H1 (cell line): ENCODE data around the gene LTBR. TPM values are rescaled to one million over a fixed set of nuclear protein-coding genes. Genes with fewer than 3 reads are reported as not detected.

ENCODE experiments used
- CTCF ChIA-PET: fragments of 300-600 bp; sonication (Branson Sonifier 250); formaldehyde crosslinking; loops from one replicate; lab custom pipeline; 2021; ENCODE audit not compliant: partially characterized antibody; lab: Charles Lee
- POLR2A ChIA-PET: fragments of 300-600 bp; sonication (Branson Sonifier 250); formaldehyde crosslinking; loops from one replicate; lab custom pipeline; 2021; ENCODE audit warnings: inconsistent platforms; ENCODE audit not compliant: partially characterized antibody; lab: Charles Lee
- DNase-seq, 2 experiments: peaks; one replicate each; pipeline versions ENCODE4 v3.0.0 to v3.0.0-alpha.2; 2010 to 2022; ENCODE audit warnings: low spot score in 2 of 2, low read depth in 1 of 2, mixed read lengths in 1 of 2
- FAIRE-seq: peaks from 2 replicates; lab custom pipeline; 2011; peaks lifted over from hg19 to GRCh38; lab: Jason Lieb, UNC
- H2AFZ ChIP-seq: 2 replicates; pipeline ENCODE4 v1.8.1; 2012; ENCODE audit warnings: low read length, inconsistent platforms
- H2AK5ac ChIP-seq: 2 replicates; pipeline ENCODE4 v1.6.1; 2013; ENCODE audit warnings: low read depth, low read length
- H2BK120ac ChIP-seq: replicated peaks from 2 replicates; pipeline ENCODE3; 2013; ENCODE audit warnings: low read depth, low read length, inconsistent platforms
- H2BK12ac ChIP-seq: 2 replicates; pipeline ENCODE4 v1.6.1; 2013; ENCODE audit warnings: low read depth, low read length
- H2BK15ac ChIP-seq: 2 replicates; pipeline ENCODE4 v1.6.1; 2013; ENCODE audit warnings: low read length
- H2BK20ac ChIP-seq: 2 replicates; pipeline ENCODE4 v1.6.1; 2013; ENCODE audit warnings: low read length
- H2BK5ac ChIP-seq: 2 replicates; pipeline ENCODE4 v1.6.1; 2013; ENCODE audit warnings: low read depth, low read length
- H3K14ac ChIP-seq: 2 replicates; pipeline ENCODE4 v1.6.1; 2013; ENCODE audit warnings: inconsistent platforms; ENCODE audit not compliant: insufficient read length
- H3K18ac ChIP-seq: 2 replicates; pipeline ENCODE4 v1.6.1; 2013; ENCODE audit warnings: low read length; ENCODE audit errors: extremely low read depth
- H3K23ac ChIP-seq: 2 replicates; pipeline ENCODE4 v1.6.1; 2013; ENCODE audit warnings: inconsistent platforms; ENCODE audit not compliant: insufficient read length
- H3K23me2 ChIP-seq: 2 replicates; pipeline ENCODE4 v1.6.1; 2013; ENCODE audit warnings: low read depth, low read length
- H3K27ac ChIP-seq: 2 replicates; pipeline ENCODE4 v1.6.1; 2011; ENCODE audit warnings: low read depth, low read length, inconsistent platforms
- H3K27me3 ChIP-seq, 4 experiments: replicated peaks in 1 of 4; 1 replicate in 1 of 4; 2 replicates in 3 of 4; pipeline versions ENCODE4 v1.6.1 to v1.8.1; 2011 to 2013; ENCODE audit warnings: low read length in 3 of 4, mild to moderate bottlenecking in 3 of 4, inconsistent platforms in 2 of 4, mixed read lengths in 2 of 4, moderate library complexity in 1 of 4; ENCODE audit not compliant: control insufficient read depth in 3 of 4, insufficient read depth in 3 of 4; ENCODE audit errors: extremely low read depth in 1 of 4
- H3K36me3 ChIP-seq, 4 experiments: 2 replicates each; pipeline versions ENCODE4 v1.6.1 to v1.8.1; 2011 to 2013; ENCODE audit warnings: mild to moderate bottlenecking in 4 of 4, low read length in 3 of 4, moderate library complexity in 2 of 4, control low read depth in 1 of 4, inconsistent platforms in 1 of 4; ENCODE audit not compliant: insufficient read depth in 4 of 4, control insufficient read depth in 2 of 4
- H3K4ac ChIP-seq: replicated peaks from 2 replicates; pipeline ENCODE3; 2013; ENCODE audit warnings: low read length, low read depth, mixed read lengths, inconsistent platforms; ENCODE audit not compliant: insufficient read length
- H3K4me1 ChIP-seq, 4 experiments: replicated peaks in 1 of 4; 1 replicate in 1 of 4; 2 replicates in 3 of 4; pipeline versions ENCODE4 v1.6.1 to v1.8.1; 2011 to 2013; ENCODE audit warnings: low read length in 3 of 4, inconsistent platforms in 2 of 4, mixed read lengths in 1 of 4; ENCODE audit not compliant: insufficient read depth in 4 of 4, control insufficient read depth in 3 of 4
- H3K4me2 ChIP-seq, 2 experiments: 2 replicates each; pipeline versions ENCODE4 v1.6.1 to v1.8.1; 2011 to 2013; ENCODE audit warnings: low read depth in 2 of 2, low read length in 2 of 2, control low read depth in 1 of 2, inconsistent platforms in 1 of 2, mild to moderate bottlenecking in 1 of 2; ENCODE audit not compliant: insufficient read depth in 1 of 2
- H3K4me3 ChIP-seq, 4 experiments: fragments of 200-600, 300-600 bp in 1 of 4; sonication (generic), shearing (Covaris generic), sonication (Bioruptor Twin) in 1 of 4; 2 replicates each; pipeline versions ENCODE4 v1.5.1 to v1.8.1; 2011 to 2016; ENCODE audit warnings: low read length in 4 of 4, low read depth in 3 of 4, control low read depth in 2 of 4, inconsistent platforms in 2 of 4, mild to moderate bottlenecking in 2 of 4, mixed read lengths in 1 of 4, moderate library complexity in 1 of 4; ENCODE audit not compliant: insufficient read depth in 2 of 4; ENCODE audit errors: extremely low read depth in 1 of 4
- H3K56ac ChIP-seq: replicated peaks from 2 replicates; pipeline ENCODE3; 2013; ENCODE audit warnings: low read depth, mild to moderate bottlenecking, mixed read lengths, low read length, inconsistent platforms; ENCODE audit not compliant: insufficient read length
- H3K79me1 ChIP-seq: 2 replicates; pipeline ENCODE4 v1.6.1; 2013; ENCODE audit warnings: low read depth, low read length, control low read depth
- H3K79me2 ChIP-seq, 2 experiments: 2 replicates each; pipeline versions ENCODE4 v1.6.1 to v1.8.1; 2012 to 2013; ENCODE audit warnings: low read length in 2 of 2, mild to moderate bottlenecking in 2 of 2, inconsistent platforms in 1 of 2; ENCODE audit not compliant: insufficient read depth in 2 of 2, control insufficient read depth in 1 of 2
- H3K9ac ChIP-seq, 4 experiments: replicated peaks in 1 of 4; 1 replicate in 1 of 4; 2 replicates in 3 of 4; pipeline versions ENCODE4 v1.6.1 to v1.8.1; 2011 to 2013; ENCODE audit warnings: low read depth in 3 of 4, low read length in 3 of 4, control low read depth in 2 of 4, mild to moderate bottlenecking in 2 of 4, moderate library complexity in 2 of 4, inconsistent platforms in 1 of 4; ENCODE audit errors: extremely low read depth in 1 of 4
- H3K9me3 ChIP-seq, 2 experiments: 2 replicates each; pipeline versions ENCODE4 v1.6.1 to v1.8.1; 2012 to 2013; ENCODE audit warnings: mild to moderate bottlenecking in 2 of 2, moderate library complexity in 2 of 2, control low read depth in 1 of 2, inconsistent platforms in 1 of 2, low read depth in 1 of 2, low read length in 1 of 2, mixed read lengths in 1 of 2; ENCODE audit not compliant: insufficient read depth in 2 of 2
- H4K20me1 ChIP-seq, 2 experiments: replicated peaks in 1 of 2; 2 replicates each; pipeline versions ENCODE3 to v1.8.1; 2011 to 2013; ENCODE audit warnings: inconsistent platforms in 2 of 2, low read length in 2 of 2, mild to moderate bottlenecking in 1 of 2; ENCODE audit not compliant: insufficient read depth in 2 of 2, control insufficient read depth in 1 of 2
- H4K5ac ChIP-seq: 2 replicates; pipeline ENCODE4 v1.6.1; 2013; ENCODE audit warnings: low read length, low read depth, mixed read lengths, inconsistent platforms; ENCODE audit not compliant: insufficient read length
- H4K8ac ChIP-seq: 2 replicates; pipeline ENCODE4 v1.8.0; 2013; ENCODE audit warnings: mild to moderate bottlenecking, moderate library complexity, low read length, inconsistent platforms; ENCODE audit not compliant: insufficient read depth; ENCODE audit errors: extremely low read depth
- H4K91ac ChIP-seq: replicated peaks from 2 replicates; pipeline ENCODE3; 2013; ENCODE audit warnings: low read length, mixed read lengths, inconsistent platforms; ENCODE audit not compliant: insufficient read length
- ATF3 ChIP-seq: IDR thresholded peaks from 2 replicates; pipeline ENCODE4 v1.6.1; 2011; ENCODE audit warnings: low read depth, mild to moderate bottlenecking, low read length; ENCODE audit not compliant: insufficient read depth
- BCL11A ChIP-seq, 2 experiments: IDR thresholded peaks; one replicate each; pipeline ENCODE4 v1.6.1; 2011; ENCODE audit warnings: low read depth in 2 of 2, low read length in 2 of 2, mild to moderate bottlenecking in 2 of 2
- BRCA1 ChIP-seq: IDR thresholded peaks from 2 replicates; pipeline ENCODE4 v1.6.1; 2012; ENCODE audit warnings: low read depth, low read length, improper control_type of control experiment
- CEBPB ChIP-seq: IDR thresholded peaks from 2 replicates; pipeline ENCODE4 v1.6.1; 2012; ENCODE audit warnings: low read depth, low read length
- CHD1 ChIP-seq: IDR thresholded peaks from 2 replicates; pipeline ENCODE4 v1.6.1; 2012; ENCODE audit warnings: low read depth, low read length, improper control_type of control experiment
- GTF2F1 ChIP-seq: IDR thresholded peaks from 2 replicates; pipeline ENCODE4 v1.6.1; 2012; ENCODE audit warnings: low read depth, low read length, improper control_type of control experiment, borderline replicate concordance
- HDAC2 ChIP-seq, 2 experiments: fragments of 300-600 bp in 1 of 2; sonication (generic) in 1 of 2; IDR thresholded peaks; 2 replicates each; pipeline ENCODE4 v1.6.1; 2011 to 2012; ENCODE audit warnings: low read depth in 2 of 2, low read length in 2 of 2, mild to moderate bottlenecking in 2 of 2, moderate library complexity in 2 of 2, borderline replicate concordance in 1 of 2, inconsistent platforms in 1 of 2
- KDM1A ChIP-seq: fragments of 200-600, 300-600 bp; sonication (generic); IDR thresholded peaks from 2 replicates; pipeline ENCODE4 v1.7.1; 2016; ENCODE audit warnings: mild to moderate bottlenecking, low read length, borderline replicate concordance
- POLR2A ChIP-seq, 2 experiments: IDR thresholded peaks; 1 replicate in 1 of 2; 2 replicates in 1 of 2; pipeline ENCODE4 v1.6.1; 2011; ENCODE audit warnings: low read depth in 2 of 2, low read length in 2 of 2, mild to moderate bottlenecking in 2 of 2; ENCODE audit errors: control extremely low read depth in 1 of 2
- TBP ChIP-seq: IDR thresholded peaks from 2 replicates; pipeline ENCODE4 v1.6.1; 2011; ENCODE audit warnings: low read depth, low read length, improper control_type of control experiment
- YY1 ChIP-seq: IDR thresholded peaks from 2 replicates; pipeline ENCODE4 v1.6.1; 2011; ENCODE audit warnings: low read depth, mild to moderate bottlenecking, low read length
- WGBS, 2 experiments: shearing (Covaris generic) in 1 of 2; methylation state at CpG; one replicate each; pipeline versions ENCODE4 v1.1.6 to v1.1.7; 2013 to 2015; ENCODE audit warnings: low lambda C conversion rate in 2 of 2, mixed read lengths in 2 of 2, inconsistent platforms in 1 of 2, low coverage in 1 of 2, missing lambda C conversion rate in 1 of 2; ENCODE audit not compliant: insufficient replicate concordance in 2 of 2, insufficient coverage in 1 of 2, insufficient read length in 1 of 2; ENCODE audit errors: extremely low coverage in 1 of 2, missing lambda C conversion rate in 1 of 2; 5-methylcytosine and 5-hydroxymethylcytosine counted together
- polyA plus RNA-seq, 7 experiments: library from polyadenylated mRNA; depleted of rRNA in 3 of 7; stranded (reverse) in 5 of 7; unstranded in 2 of 7; fragments of >200 nt in 5 of 7; fragments of 200-250 nt in 2 of 7; gene quantifications; 1 replicate in 5 of 7; 2 replicates in 1 of 7; 4 replicates in 1 of 7; pipeline versions ENCODE4 v1.2.1 to v1.2.3, GENCODE V29; 2011 to 2013; ENCODE audit warnings: missing spikeins in 2 of 7, mixed read lengths in 2 of 7
- total RNA-seq: library from RNA; stranded (reverse); fragmentation: NEBNext Ultra II Directional; extraction: Animal tissue kit (Norgen Biotek cat#: 25700); gene quantifications from 2 replicates; pipeline ENCODE4 v1.2.1, GENCODE V29; 2021

LTBR gene
- total and polyA plus RNA-seq, 2 of the 8 experiments (the other 6 are each of a cell fraction or from before 2014, with no cell fraction given): 5.1 to 6.3 TPM

DNA sequence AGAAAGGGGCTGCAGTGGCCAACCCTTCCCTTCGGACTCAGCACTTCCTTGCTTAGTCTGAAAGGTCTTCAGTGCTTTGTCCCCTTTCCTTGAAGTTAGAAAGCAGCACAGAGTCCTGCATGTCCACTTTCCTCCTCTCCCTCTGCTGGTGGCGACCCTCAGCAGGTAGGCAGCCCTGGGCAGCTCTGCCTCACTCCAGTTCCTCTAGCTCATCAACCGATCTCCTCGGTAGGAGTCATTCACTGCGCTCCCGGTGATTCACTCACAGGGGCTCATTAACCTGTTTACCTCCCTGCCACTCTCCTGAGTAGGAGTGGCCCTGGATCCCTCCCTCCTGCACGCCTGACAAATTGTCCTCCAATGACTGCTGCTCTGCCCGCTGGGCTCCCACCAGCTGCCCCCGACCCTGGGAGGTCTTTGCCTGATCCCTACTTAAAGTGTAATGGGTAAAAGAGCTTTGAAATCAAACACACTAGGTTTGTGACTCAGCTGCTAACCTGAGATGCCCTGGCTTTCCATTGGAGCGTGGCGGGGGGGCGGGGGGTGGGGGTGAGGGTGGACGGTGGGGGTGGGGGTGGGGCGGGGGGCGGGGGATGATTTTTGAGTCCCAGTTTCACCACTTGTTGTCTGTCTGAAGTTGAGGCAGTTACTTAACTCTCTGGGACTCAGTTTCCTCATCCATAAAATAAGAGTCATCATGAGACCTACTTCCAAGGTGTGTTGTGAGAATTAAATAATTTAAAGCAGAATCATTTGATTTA lies 12.8 kb upstream of the LTBR start:
- Histone ChIP-seq H3K23ac (no peak overlapping the region), H2BK5ac (peak overlapping the region; percentile 89), H2BK120ac (no peak overlapping the region), H3K36me3 (peaks cover 0 to 5% (median 2%) of the 10 kb centered on the region in 4 experiments; a peak in 3 of 8 replicates), H2AK5ac (peak overlapping the region; percentile 93), H4K8ac (0 out of 2 replicates have a peak overlapping the region, but pooled peaks have one; percentile 80), H2BK15ac (peak overlapping the region; percentile 94; the same call in 1 of the 2 replicates), H4K91ac (peak overlapping the region; percentile 63), H3K18ac (peak overlapping the region; percentile 93), H3K14ac (no peak overlapping the region), H3K9me3 (no peaks in the 10 kb centered on the region), H2AFZ (no peak overlapping the region), H3K56ac (no peak overlapping the region), H3K23me2 (peaks cover 30% of the 10 kb centered on the region), H3K79me2 (peaks cover 26 to 83% of the 10 kb centered on the region in 2 experiments), H2BK12ac (peak overlapping the region; percentile 86), H4K5ac (peak overlapping the region; percentile 18), H4K20me1 (peaks cover 3 to 5% of the 10 kb centered on the region in 2 experiments), H3K27me3 (no peaks in the 10 kb centered on the region), H2BK20ac (peak overlapping the region; percentile 98), H3K4me1 (peaks cover 15 to 53% (median 30%) of the 10 kb centered on the region in 4 experiments), H3K9ac (peak overlapping the region in 3 of 4 experiments; percentile 16 to 49 (median 38); a peak in 3 of 7 replicates), H3K4me2 (peak overlapping the region; percentile 69 to 91), H3K4me3 (peak overlapping the region in 3 of 4 experiments; percentile 18 to 43 (median 27); a peak in 4 of 8 replicates), H3K4ac (no peak overlapping the region), H3K27ac (peak overlapping the region; percentile 72), H3K79me1 (peaks cover 21% of the 10 kb centered on the region)
- ChIA-PET CTCF (interaction anchor here (0.6 to 7.4 kb wide), 15 partner anchors 8 to 166 kb away, joined by 3 to 66 read pairs (median 4); partner anchors contain the start of gene VAMP1), POLR2A (interaction anchor here (0.7 to 17.2 kb wide), 11 partner anchors 8 to 156 kb away, joined by 3 to 259 read pairs (median 9); partner anchors contain the start of genes LTBR, MRPL51, TAPBPL and TNFRSF1A)
- WGBS, 2 experiments: 3% methylated on average over 15 of the region's 15 CpGs; no CpG with 5 or more reads in 1 of the 2 experiments
- DNase-seq (peak; percentile 77 to 93), FAIRE-seq (peak; percentile 78)
- no peak for TF ChIP-seq BRCA1
- TF ChIP-seq TBP: peak; percentile 44; the same call in 1 of the 2 replicates
- no peak for TF ChIP-seq CHD1
- no peak for TF ChIP-seq CEBPB
- TF ChIP-seq HDAC2 (IDR thresholded peaks at IDR 0.05; ENCODE audit: borderline replicate concordance in 1 of 2, low read depth in 2 of 2, low read length in 2 of 2): 0 out of 4 replicates have a peak, but pooled peaks of 1 of the 2 experiments have one; percentile 55
- TF ChIP-seq ATF3: no peak
- no peak for TF ChIP-seq YY1
- no peak for TF ChIP-seq GTF2F1
- TF ChIP-seq BCL11A (IDR thresholded peaks at IDR 0.05; ENCODE audit: low read depth in 2 of 2, low read length in 2 of 2): no peak
- no peak for TF ChIP-seq KDM1A
- TF ChIP-seq POLR2A (IDR thresholded peaks at IDR 0.05; ENCODE audit: control extremely low read depth in 1 of 2, low read depth in 2 of 2, low read length in 2 of 2): no peak; a peak in 1 of 3 replicates
